GM23248 (cell line): Measurements from ENCODE around the gene ZFP36. TPM values are rescaled to one million over a fixed set of nuclear protein-coding genes. Genes with fewer than 3 reads are reported as not detected.

Source experiments
- DNase-seq: peaks from one replicate; pipeline ENCODE4 v3.0.0-alpha.2; 2015
- H2AFZ ChIP-seq: fragments of 200-600 bp; sonication (generic); 2 replicates; pipeline ENCODE4 v1.6.1; 2016; ENCODE audit warnings: antibody characterized with exemption
- H3F3A ChIP-seq: fragments of 200-600 bp; sonication (generic); 2 replicates; pipeline ENCODE4 v1.6.1; 2016; ENCODE audit warnings: mild to moderate bottlenecking, antibody characterized with exemption, mixed run types; ENCODE audit not compliant: insufficient read depth
- H3K27ac ChIP-seq: fragments of 200-600 bp; sonication (generic); 2 replicates; pipeline ENCODE4 v1.5.1; 2016; ENCODE audit warnings: mild to moderate bottlenecking
- H3K27me3 ChIP-seq: fragments of 200-600 bp; sonication (generic); replicated peaks from 2 replicates; pipeline ENCODE4 v1.6.1; 2016; ENCODE audit warnings: mild to moderate bottlenecking; ENCODE audit not compliant: insufficient read depth
- H3K36me3 ChIP-seq: fragments of 200-600 bp; sonication (generic); 2 replicates; pipeline ENCODE4 v1.6.1; 2016; ENCODE audit warnings: low read depth, mild to moderate bottlenecking
- H3K4me1 ChIP-seq: fragments of 200-600 bp; sonication (generic); 2 replicates; pipeline ENCODE4 v1.6.1; 2016; ENCODE audit warnings: mild to moderate bottlenecking; ENCODE audit not compliant: insufficient read depth
- H3K4me2 ChIP-seq: fragments of 200-600 bp; sonication (generic); one replicate; pipeline ENCODE4 v1.6.1; 2016; ENCODE audit warnings: mild to moderate bottlenecking; ENCODE audit not compliant: unreplicated experiment
- H3K4me3 ChIP-seq: fragments of 200-600 bp; sonication (generic); 2 replicates; pipeline ENCODE4 v1.5.1; 2016; ENCODE audit warnings: mild to moderate bottlenecking
- H3K79me2 ChIP-seq: fragments of 200-600 bp; sonication (generic); 2 replicates; pipeline ENCODE4 v1.6.1; 2016; ENCODE audit warnings: mild to moderate bottlenecking; ENCODE audit not compliant: insufficient read depth
- H3K9ac ChIP-seq: fragments of 200-600 bp; sonication (generic); 2 replicates; pipeline ENCODE4 v1.6.1; 2016; ENCODE audit warnings: mild to moderate bottlenecking
- H3K9me2 ChIP-seq: fragments of 200-600 bp; sonication (generic); 2 replicates; pipeline ENCODE4 v1.6.1; 2016; ENCODE audit warnings: mixed run types, mild to moderate bottlenecking, moderate library complexity; ENCODE audit not compliant: insufficient read depth
- H3K9me3 ChIP-seq: fragments of 200-600 bp; sonication (generic); one replicate; pipeline ENCODE4 v1.6.1; 2017; ENCODE audit warnings: low read depth
- H4K20me1 ChIP-seq: fragments of 200-600 bp; sonication (generic); 2 replicates; pipeline ENCODE4 v1.6.0; 2016; ENCODE audit not compliant: insufficient read depth
- EZH2 ChIP-seq: fragments of 200-600 bp; sonication (generic); IDR thresholded peaks from 2 replicates; pipeline ENCODE4 v1.6.1; 2018; ENCODE audit warnings: antibody characterized with exemption, mild to moderate bottlenecking; ENCODE audit not compliant: insufficient read depth, poor library complexity, severe bottlenecking
- EZH2phosphoT487 ChIP-seq: fragments of 200-600 bp; sonication (generic); IDR thresholded peaks from 2 replicates; pipeline ENCODE4 v1.6.1; 2018; ENCODE audit warnings: antibody characterized with exemption, moderate library complexity, mild to moderate bottlenecking, low read depth; ENCODE audit not compliant: insufficient read depth
- WGBS, 2 experiments: methylation state at CpG; one replicate each; pipeline ENCODE4 v1.1.6; 2015 to 2017; ENCODE audit warnings: low lambda C conversion rate in 2 of 2, low coverage in 1 of 2; ENCODE audit errors: missing lambda C conversion rate in 2 of 2; 5-methylcytosine and 5-hydroxymethylcytosine counted together
- in situ Hi-C: fragments of 300-500 bp; cut with MboI; formaldehyde crosslinking; loops from 2 replicates; pipeline ENCODE4 v1.15.0; 2020
- polyA plus RNA-seq: library from polyadenylated mRNA; unstranded; fragments of >200 nt; fragmentation: Nextera tagmentation; extraction: Ambion mirVana; gene quantifications from 2 replicates; pipeline ENCODE4 v1.2.1, GENCODE V29; 2016
- total RNA-seq: library from RNA; depleted of rRNA; stranded (reverse); fragments of >200 nt; shearing (Covaris generic); gene quantifications from 2 replicates; pipeline ENCODE4 v1.2.3, GENCODE V29; 2014

Gene ZFP36
- total and polyA plus RNA-seq, 2 experiments from 2014 or later, result 13.9 to 86.2 TPM

- Histone ChIP-seq H3K9me2 (no peaks in the 10 kb centered on the region), H4K20me1 (no peaks in the 10 kb centered on the region), H3K4me3 (peak overlapping the region; percentile 24), H3K4me1 (peaks cover 27% of the 10 kb centered on the region), H3K79me2 (peaks cover 14% of the 10 kb centered on the region), H3K9ac (peak overlapping the region; percentile 84), H3K27me3 (no peaks in the 10 kb centered on the region), H2AFZ (no peak overlapping the region), H3K9me3 (no peaks in the 10 kb centered on the region), H3K36me3 (0 out of 2 replicates have a peak, but pooled peaks cover 5% of the 10 kb centered on the region), H3F3A (peaks cover 38% of the 10 kb centered on the region), H3K27ac (peak overlapping the region; percentile 98), H3K4me2 (peak overlapping the region; percentile 62)
- 27 to 45% methylated on average over 13 to 16 of the region's 17 CpGs for WGBS, 2 experiments
- peak; percentile 91 for DNase-seq
- in situ Hi-C loops, result no loop called here
- TF ChIP-seq EZH2 (no peak), EZH2phosphoT487 (no peak)
These were observed 9.0 kb upstream of the ZFP36 start for GRCh38 chr19:39397360-39398296.

DNA sequence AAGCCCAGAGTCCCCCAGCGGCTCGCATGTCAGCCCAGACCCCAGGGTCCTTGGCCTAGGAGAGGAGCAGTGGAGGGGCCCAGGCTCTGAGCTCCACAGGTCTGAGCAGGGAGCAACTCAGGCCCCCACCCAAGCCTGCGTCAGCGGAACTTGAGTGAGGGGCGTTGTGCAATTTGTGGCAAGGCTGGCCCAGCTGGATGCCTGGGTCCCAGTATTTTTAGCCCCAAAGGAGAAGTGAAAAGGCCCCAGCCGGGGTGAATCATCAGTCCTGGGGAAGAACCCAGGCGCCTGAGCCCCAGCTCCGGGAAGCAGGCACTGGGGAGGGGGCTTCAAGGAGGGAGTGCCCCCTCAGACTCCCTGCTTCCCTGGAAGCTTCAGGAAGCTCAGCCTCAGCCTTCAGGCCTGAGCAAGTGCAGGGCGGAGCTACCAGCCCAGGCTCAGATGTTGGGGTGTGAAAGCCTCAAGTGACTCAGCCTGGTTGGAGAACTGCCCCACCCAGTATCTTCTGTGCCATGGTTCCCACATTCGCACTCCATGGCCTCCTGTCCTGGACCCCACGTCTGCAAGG lies 8.3 kb upstream of the ZFP36 start:
- 0 out of 2 replicates have a peak, but pooled peaks cover 5% of the 10 kb centered on the region for H3K36me3 ChIP-seq
- no peaks in the 10 kb centered on the region for H4K20me1 ChIP-seq
- peaks cover 35% of the 10 kb centered on the region for H3K4me1 ChIP-seq
- TF ChIP-seq EZH2phosphoT487, result no peak
- TF ChIP-seq EZH2, result no peak
- H3K9me3 ChIP-seq, result no peaks in the 10 kb centered on the region
- H3K27me3 ChIP-seq, result no peaks in the 10 kb centered on the region
- H2AFZ ChIP-seq, result no peak overlapping the region
- in situ Hi-C loops, result no loop called here
- 17 to 21% methylated on average over 10 to 11 of the region's 11 CpGs for WGBS, 2 experiments
- H3K79me2 ChIP-seq, result peaks cover 8% of the 10 kb centered on the region
- peaks cover 38% of the 10 kb centered on the region for H3F3A ChIP-seq
- peak overlapping the region; percentile 98 for H3K27ac ChIP-seq
- H3K9me2 ChIP-seq, result no peaks in the 10 kb centered on the region
- H3K4me2 ChIP-seq, result peak overlapping the region; percentile 62
- H3K4me3 ChIP-seq, result peak overlapping the region; percentile 24
- DNase-seq, result peak; percentile 97
- H3K9ac ChIP-seq, result peak overlapping the region; percentile 84

- WGBS, 2 experiments, result 97 to 100% methylated on average over 4 of the region's 4 CpGs
- Histone ChIP-seq H3K4me1 (peaks cover 41% of the 10 kb centered on the region), H3F3A (peaks cover 43% of the 10 kb centered on the region), H3K36me3 (no peaks in the 10 kb centered on the region), H3K9me2 (no peaks in the 10 kb centered on the region), H3K79me2 (no peaks in the 10 kb centered on the region), H3K4me2 (no peak overlapping the region), H4K20me1 (no peaks in the 10 kb centered on the region), H3K9ac (no peak overlapping the region), H3K27me3 (no peaks in the 10 kb centered on the region), H3K27ac (0 out of 2 replicates have a peak overlapping the region, but pooled peaks have one; percentile 98), H3K9me3 (no peaks in the 10 kb centered on the region), H2AFZ (no peak overlapping the region), H3K4me3 (no peak overlapping the region)
- no peak for DNase-seq
- in situ Hi-C loops, result no loop called here
- TF ChIP-seq EZH2phosphoT487, result no peak
These were observed 7.0 kb upstream of the ZFP36 start for GRCh38 chr19:39399668-39400050.

DNA sequence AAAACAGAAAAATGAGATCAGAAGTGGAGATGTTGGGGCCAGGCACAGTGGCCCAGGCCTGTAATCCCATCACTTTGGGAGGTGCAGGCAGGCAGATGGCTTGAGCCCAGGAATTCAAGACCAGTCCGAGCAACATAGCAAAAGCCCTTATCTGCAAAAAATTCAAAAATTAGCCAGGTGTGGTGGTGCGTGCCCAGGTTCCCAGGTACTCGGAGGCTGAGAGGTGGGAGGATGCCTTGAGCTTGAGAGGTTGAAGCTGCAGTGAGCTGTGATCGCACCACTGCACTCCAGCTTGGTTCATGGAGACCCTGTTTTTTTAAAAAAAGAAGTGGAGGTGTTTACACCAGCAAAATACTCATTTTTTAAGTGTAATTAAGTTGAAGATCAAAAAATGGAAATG lies 6.6 kb upstream of the ZFP36 start:
- peaks cover 43% of the 10 kb centered on the region for H3F3A ChIP-seq
- no peaks in the 10 kb centered on the region for H4K20me1 ChIP-seq
- TF ChIP-seq EZH2phosphoT487 (no peak), EZH2 (no peak)
- H2AFZ ChIP-seq, result no peak overlapping the region
- no peaks in the 10 kb centered on the region for H3K9me3 ChIP-seq
- no peaks in the 10 kb centered on the region for H3K36me3 ChIP-seq
- 92 to 95% methylated on average over 4 of the region's 4 CpGs for WGBS, 2 experiments
- no peaks in the 10 kb centered on the region for H3K79me2 ChIP-seq
- no peaks in the 10 kb centered on the region for H3K27me3 ChIP-seq
- H3K4me1 ChIP-seq, result peaks cover 41% of the 10 kb centered on the region
- no peak overlapping the region for H3K4me3 ChIP-seq
- no peak overlapping the region for H3K4me2 ChIP-seq
- DNase-seq, result no peak
- no peaks in the 10 kb centered on the region for H3K9me2 ChIP-seq
- in situ Hi-C loops, result no loop called here
- H3K9ac ChIP-seq, result no peak overlapping the region
- H3K27ac ChIP-seq, result no peak overlapping the region
